ENCODE data around the gene ETAA1.

Gene ETAA1

DNA sequence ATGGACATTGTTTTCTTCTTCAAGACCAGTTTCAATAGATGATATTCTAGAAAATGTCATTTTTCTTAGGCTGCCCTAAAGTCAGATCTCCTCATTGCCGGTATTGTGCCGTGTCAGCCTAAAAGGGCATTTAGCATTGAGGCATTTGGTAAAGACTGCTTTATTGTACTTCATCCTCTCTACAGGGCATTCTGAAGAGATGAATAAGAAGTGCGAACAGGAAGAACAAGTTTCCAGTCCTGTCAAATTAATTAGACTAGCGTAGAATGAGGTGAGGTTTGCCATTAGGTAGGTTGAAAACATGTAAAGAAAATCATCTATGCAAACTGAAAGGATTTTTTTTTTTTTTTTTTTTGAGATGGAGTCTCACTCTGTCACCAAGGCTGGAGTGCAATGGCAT, 60.6 kb downstream of the ETAA1 start:
- TF ChIP-seq CTCF (IDR thresholded peaks at IDR 0.05; ENCODE audit: control insufficient read depth, insufficient read depth, low read depth, low read length, missing control alignments), result no peak
- H3K4me3 ChIP-seq (ENCODE audit: control insufficient read depth, low read depth, low read length), result no peak overlapping the region
- DNase-seq (ENCODE audit: low read depth), result no peak

DNA sequence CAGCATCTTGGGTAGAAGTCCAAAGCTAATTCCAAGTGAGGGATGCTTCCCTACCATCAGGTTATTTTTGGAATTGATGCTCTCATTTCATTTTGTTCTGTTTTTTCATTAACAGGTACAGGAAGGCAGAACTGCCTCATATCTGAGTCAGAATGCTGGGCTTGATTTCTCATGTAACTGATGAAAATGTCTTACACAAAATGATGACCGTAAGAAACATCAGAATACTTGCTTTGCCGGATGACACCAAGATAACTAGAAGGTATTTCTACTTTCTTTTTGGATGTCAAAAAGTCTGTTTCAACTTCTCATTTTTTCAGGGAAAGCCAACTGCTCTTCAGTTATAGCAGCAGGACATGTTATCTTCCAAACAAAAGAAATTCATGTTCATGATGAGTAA, 62.6 kb downstream of the ETAA1 start:
- no peak overlapping the region for H3K4me3 ChIP-seq (ENCODE audit: control insufficient read depth, low read depth, low read length)
- no peak for DNase-seq (ENCODE audit: low read depth)
- no peak for TF ChIP-seq CTCF (IDR thresholded peaks at IDR 0.05; ENCODE audit: control insufficient read depth, insufficient read depth, low read depth, low read length, missing control alignments)
